GM15510 (cell line): ENCODE results near the gene CEP68.

ENCODE experiments used
- POLR2A ChIP-seq: IDR thresholded peaks from 3 replicates; pipeline ENCODE4 v1.6.1; 2011; ENCODE audit warnings: borderline replicate concordance; ENCODE audit not compliant: insufficient read length; ENCODE audit errors: extremely low read depth

Gene CEP68, protein sequence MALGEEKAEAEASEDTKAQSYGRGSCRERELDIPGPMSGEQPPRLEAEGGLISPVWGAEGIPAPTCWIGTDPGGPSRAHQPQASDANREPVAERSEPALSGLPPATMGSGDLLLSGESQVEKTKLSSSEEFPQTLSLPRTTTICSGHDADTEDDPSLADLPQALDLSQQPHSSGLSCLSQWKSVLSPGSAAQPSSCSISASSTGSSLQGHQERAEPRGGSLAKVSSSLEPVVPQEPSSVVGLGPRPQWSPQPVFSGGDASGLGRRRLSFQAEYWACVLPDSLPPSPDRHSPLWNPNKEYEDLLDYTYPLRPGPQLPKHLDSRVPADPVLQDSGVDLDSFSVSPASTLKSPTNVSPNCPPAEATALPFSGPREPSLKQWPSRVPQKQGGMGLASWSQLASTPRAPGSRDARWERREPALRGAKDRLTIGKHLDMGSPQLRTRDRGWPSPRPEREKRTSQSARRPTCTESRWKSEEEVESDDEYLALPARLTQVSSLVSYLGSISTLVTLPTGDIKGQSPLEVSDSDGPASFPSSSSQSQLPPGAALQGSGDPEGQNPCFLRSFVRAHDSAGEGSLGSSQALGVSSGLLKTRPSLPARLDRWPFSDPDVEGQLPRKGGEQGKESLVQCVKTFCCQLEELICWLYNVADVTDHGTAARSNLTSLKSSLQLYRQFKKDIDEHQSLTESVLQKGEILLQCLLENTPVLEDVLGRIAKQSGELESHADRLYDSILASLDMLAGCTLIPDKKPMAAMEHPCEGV

GRCh38 chr2:65056215-65057053, at the start of gene CEP68:
TSS of gene CEP68 (plus strand) at chr2:65056416. CDS start at chr2:65069445, 13,029 bp downstream.
- peak; percentile 69 for TF ChIP-seq POLR2A

GRCh38 chr2:65013776-65014175, 42.4 kb upstream of the CEP68 start:
- TF ChIP-seq POLR2A = no peak

- TF ChIP-seq POLR2A = no peak
Observed at GRCh38 chr2:65015731-65016130, 40.5 kb upstream of the CEP68 start.

DNA sequence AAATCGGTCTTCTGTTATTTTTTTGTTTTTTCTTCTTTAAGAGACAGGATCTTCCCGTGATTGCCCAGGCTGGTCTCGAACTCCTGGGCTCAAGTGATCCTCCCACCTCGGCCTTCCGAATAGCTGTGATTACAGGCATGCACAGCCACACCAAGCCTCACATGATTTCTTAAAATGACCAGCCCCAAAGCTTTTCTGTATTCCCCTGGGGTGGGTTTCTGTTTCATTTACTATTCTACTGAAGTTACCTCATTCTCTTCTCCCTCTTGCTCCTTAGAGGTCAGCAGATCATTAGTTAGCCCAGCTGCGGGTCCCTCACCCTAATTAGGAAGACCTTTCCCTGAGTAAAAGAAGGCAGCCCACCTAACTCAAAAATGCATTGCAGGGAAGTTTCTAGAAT, 39.4 kb upstream of the CEP68 start:
- TF ChIP-seq POLR2A = no peak

GRCh38 chr2:65017335-65017734, 38.9 kb upstream of the CEP68 start:
- TF ChIP-seq POLR2A = no peak

DNA sequence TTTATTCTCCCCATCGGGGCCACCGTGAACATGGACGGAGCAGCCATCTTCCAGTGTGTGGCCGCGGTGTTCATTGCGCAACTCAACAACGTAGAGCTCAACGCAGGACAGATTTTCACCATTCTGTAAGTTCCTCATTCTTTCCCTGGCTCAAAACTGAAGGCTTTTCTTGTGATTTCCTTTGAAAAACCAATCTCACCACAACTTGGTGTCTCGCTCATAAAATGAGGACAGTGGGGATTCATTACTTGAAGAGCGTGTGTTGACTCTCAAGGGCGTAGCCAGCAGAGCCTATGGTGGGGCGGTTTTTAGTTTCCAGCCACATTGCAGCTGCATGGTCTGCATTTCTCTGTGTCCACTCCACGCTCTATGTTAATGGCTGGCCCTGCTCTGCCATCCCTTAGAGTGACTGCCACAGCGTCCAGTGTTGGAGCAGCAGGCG, 38.1 kb upstream of the CEP68 start:
- no peak for TF ChIP-seq POLR2A

GRCh38 chr2:65019010-65019409, 37.2 kb upstream of the CEP68 start:
- no peak for TF ChIP-seq POLR2A

DNA sequence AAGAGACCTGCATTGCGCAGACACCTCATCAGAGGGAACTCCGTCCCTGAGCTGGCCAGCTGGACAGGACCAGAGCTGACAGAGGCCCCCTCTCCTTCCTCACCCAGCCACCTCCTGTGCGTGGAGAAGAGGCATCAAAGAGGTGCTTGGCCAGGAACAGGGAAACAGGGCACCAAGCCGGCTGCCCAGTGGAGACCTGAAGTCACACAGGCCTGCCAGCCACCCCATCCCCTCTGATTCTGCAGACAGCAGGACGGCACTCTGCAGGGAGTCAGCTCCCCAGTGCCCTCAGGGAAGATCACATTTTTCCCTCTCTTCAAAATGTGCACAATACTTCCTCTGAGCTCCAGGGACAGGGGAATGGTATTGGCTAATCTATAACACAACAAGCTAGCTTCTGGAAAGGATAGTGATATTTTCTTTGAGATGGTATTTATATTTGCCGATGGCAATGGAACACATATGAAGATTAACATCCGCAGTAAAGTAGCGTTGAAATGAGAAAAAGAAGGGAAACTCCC, 36.5 kb upstream of the CEP68 start:
- no peak for TF ChIP-seq POLR2A

GRCh38 chr2:65020943-65021528, 35.2 kb upstream of the CEP68 start:
- no peak for TF ChIP-seq POLR2A

- no peak for TF ChIP-seq POLR2A
Observed at GRCh38 chr2:65021709-65022108, 34.5 kb upstream of the CEP68 start.

- TF ChIP-seq POLR2A = no peak
Observed at GRCh38 chr2:65022189-65022588, 34.0 kb upstream of the CEP68 start.

DNA sequence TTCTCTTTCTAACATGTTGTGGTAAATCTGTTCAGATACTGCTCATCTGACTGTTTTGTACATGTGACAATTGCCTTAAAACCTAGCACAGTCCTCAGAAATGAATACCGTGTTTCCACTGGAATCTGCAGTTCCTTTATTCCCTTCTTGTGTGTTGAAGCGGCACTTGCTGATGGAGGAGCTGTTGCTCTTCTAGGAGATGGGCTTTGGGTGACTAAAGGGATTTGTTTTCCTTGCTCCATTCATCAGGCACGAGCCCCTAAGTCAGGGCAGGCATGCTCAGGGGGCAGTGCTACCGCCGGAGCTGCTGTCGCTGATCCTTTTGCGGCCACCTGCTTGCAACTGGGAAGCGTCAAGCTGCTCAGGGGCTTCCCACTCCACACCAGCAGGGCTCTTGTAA, 32.5 kb upstream of the CEP68 start:
- no peak for TF ChIP-seq POLR2A

DNA sequence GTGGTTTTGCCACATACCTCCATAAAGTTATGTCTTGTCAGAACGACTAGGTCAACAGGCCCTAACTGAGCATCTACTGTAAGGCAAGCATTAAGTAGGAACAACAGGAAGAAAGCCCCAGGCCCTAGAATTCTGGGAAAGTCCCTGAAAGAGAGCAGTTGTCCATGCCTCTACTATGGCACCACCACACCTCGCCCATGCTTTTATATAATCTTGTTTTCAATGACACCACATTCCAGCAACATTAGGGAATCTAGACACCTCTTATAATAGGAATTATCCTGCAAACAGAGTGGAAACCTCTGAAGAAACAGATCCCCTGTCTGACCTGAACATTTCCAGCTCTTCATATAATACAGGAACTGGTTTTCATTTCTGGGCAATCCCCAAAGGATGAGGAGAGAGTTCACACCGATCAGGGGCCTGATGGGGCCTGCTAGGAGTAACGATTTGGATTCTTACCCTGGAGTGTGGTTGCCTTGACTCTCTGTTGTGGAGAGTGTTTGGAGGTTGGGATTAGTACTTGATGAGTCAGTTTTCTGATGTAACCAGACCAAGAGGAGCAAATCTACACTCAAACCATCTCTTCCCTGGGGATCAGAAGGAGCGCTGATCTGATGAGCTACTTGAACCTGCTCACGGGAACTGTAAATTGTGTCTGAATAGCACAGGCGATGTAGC, 31.9 kb upstream of the CEP68 start:
- no peak for TF ChIP-seq POLR2A
